ENCODE measurements around the gene PLA2G7.
A peak's percentile ranks its signal among the peaks of the same experiment; 100 is the strongest.

PLA2G7 gene

DNA sequence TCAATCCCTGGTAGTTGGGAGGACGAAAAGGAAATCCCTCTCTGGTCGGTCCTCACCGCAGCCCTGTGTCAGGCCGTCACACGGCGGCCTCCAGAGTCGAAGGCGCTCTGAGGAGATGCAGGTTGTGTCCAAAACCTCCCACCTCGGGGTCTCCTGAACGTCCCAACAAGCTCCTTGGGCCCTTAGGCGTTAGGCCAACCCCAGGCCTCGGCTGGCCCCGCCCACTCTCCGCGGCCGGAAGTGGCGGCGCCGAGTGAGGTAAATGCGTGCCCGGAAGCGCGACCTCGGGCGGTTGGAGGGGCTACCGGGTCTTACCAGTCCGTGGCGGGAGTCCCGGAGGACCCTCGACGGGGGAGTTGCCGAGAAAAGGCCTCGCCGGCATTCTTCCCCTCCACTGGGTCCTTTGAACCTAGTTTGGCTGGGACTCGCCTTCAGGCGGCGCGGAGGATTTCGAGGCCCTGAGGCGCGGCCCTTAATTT is 47.5 kb downstream of the PLA2G7 start, which contains the start of gene TDRD6:
Gene TDRD6 (plus strand): TSS at position 267 of the 479 bp plus-strand sequence. CDS start 244 bp downstream, outside the sequence.
- no peak for DNase-seq

DNA sequence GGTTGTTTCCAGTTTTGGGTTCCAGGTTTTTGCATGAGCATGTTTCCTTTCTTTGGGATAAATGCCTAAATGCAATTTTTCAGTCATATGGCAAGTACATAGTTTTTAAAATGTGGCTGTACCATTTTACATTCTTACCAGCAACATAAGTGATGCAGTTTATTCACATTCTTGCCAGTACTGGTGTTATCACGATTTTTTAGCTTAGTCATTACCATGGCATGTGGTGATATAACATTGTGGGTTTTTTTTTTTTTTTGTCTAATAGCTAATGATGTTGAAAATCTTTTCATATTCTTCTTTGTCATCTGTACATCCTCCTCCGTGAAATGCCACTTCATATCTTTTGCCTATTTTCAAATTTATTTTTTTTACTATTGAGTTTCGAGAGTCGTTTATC is 50.4 kb downstream of the PLA2G7 start:
- peak; percentile 54 for DNase-seq

DNA sequence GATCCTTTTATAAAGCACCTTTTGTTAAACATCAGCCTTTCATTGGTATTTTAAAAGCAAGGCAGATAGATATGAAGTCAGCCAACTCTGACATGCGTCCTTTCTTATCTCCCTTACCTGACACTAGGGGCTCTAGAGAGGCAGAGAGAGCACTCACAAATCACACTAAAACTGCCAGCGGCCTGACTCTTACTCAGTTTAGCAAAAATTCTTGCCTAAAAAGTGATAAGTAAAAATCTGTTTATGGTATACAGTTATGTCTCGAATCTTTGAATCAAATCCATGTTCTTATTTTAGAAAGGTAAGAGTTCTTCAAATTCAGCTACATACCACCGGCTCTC is 57.9 kb downstream of the PLA2G7 start:
- no peak for DNase-seq

DNA sequence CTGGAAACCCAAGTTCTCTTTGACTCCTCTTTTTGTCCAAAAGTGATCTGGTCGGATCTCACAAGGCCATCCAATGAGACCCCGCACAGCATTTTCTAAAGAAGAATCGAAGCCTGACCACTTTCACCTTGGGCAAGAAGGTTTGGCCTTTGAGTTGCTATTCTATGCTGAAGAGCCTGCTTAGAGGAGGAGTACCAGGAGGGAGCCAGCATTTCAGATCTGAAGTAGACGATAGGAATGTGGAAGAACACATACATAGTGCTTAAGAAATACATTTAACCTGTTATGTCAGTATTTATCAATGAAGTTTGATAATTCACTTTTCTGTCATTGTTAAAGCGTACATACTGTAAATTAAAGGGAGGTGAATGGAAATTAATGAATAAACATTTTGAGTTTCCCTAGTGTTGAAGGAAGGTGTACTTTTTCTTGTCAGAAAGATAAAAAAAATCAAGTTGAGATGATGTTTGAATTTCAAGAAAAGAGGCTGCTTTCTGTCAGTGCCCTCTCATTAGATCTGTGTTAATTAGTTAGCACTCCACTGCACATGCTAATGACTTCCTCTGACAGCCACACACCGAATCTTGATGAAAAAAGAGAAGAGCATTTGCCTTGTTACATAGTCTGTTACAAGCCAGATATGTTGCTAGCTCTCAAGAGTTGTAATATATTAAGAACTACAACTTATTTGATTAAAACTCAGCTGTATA is 58.4 kb downstream of the PLA2G7 start:
- DNase-seq = no peak

DNA sequence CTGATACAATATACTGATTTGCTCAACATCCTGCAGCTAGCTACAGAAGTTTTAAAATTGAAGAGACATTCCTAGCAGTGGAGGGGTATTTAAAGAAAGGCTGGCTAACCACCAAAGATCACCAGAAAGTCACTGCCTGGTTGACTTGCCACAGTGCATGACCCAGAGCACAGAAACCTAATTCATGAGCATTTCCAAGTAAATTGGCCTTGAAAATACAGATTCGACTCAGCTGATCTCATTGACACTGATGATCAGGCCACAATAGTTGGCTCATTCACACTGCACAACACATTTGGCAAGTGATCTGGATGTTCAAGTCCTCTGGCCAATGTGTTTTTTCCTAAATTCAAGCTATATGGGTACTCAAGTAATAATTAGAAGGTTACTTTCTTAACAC is 60.8 kb downstream of the PLA2G7 start:
- no peak for DNase-seq

GRCh38 chr6:46667377-46667776 is 67.8 kb downstream of the PLA2G7 start:
- no peak for DNase-seq

DNA sequence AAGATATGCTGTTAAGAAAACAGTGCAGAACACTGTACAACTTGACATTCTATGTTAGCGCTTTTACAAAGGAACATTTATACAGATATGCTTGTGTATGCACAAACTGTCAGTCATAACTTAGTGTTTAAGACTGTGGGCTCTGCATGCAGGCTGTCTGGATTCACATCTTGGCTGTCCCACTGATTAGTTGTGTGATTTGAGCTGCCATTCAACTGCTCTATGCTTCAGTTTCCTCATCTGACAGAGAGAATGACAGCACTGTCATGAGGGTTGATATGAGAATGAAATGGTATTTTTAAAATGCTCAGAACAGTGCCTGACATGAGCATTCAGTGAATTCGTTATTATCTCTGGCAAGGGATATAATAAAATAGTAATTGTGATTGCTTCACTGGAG is 73.7 kb downstream of the PLA2G7 start:
- no peak for DNase-seq

DNA sequence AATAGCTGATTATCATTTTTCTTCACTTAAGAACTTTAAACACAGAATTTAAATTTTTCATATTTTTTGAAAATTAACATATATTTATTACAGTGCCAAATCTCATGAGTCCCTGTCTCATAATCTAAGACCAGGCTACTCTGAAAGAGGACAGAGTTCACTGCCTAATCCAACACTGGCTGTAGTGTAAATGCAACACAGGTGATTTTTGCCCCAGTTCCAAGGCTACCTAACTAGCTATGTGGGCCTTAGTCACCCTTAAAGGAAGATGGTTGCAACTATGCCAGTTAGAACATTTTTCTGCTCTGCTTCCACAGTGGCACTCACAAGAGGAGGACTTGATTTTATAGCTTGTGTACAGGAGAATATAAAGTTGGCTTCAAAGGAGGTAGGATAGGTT is 77.5 kb downstream of the PLA2G7 start:
- no peak for DNase-seq

DNA sequence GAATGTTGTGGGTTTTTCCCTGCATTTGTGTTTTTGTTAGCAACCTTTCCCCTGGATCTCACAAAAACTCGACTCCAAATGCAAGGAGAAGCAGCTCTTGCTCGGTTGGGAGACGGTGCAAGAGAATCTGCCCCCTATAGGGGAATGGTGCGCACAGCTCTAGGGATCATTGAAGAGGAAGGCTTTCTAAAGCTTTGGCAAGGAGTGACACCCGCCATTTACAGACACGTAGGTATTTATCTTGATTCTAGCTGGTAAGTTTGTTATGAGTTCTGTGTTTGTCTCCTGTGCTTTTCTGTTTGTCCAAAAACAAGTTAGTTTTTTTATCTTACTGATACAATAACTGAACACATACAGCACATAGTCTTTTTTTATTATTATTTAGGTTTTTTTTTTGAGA is 79.4 kb downstream of the PLA2G7 start:
- DNase-seq = no peak
